ENCODE results near the gene LIMA1. TPM values are rescaled to one million over a fixed set of nuclear protein-coding genes. Genes with fewer than 3 reads are reported as not detected.

LIMA1 gene
- total RNA-seq, 1 donor from 2014 or later = 17.1 TPM

GRCh38 chr12:50132505-50133135 lies 150.7 kb downstream of the LIMA1 start:
- peaks cover 66% of the 10 kb centered on the region for H3K36me3 ChIP-seq
- peak; percentile 50 for TF ChIP-seq CTCF (IDR thresholded peaks at IDR 0.05; ENCODE audit: borderline replicate concordance)
- no peaks in the 10 kb centered on the region for H3K27me3 ChIP-seq (ENCODE audit: low read depth)
- H3K4me1 ChIP-seq = peaks cover 47% of the 10 kb centered on the region
- intact Hi-C loops (cut with micrococcal nuclease) = no loop called here
- H3K9me3 ChIP-seq (replicated peaks) = no peaks in the 10 kb centered on the region
- H3K27ac ChIP-seq (replicated peaks) = no peak overlapping the region
- DNase-seq = no peak
- no peak overlapping the region for H3K4me3 ChIP-seq

GRCh38 chr12:50129290-50129689 lies 154.0 kb downstream of the LIMA1 start:
- intact Hi-C loops (cut with micrococcal nuclease) = no loop called here
- no peak for TF ChIP-seq CTCF (IDR thresholded peaks at IDR 0.05; ENCODE audit: borderline replicate concordance)
- Histone ChIP-seq H3K4me3 (no peak overlapping the region), H3K4me1 (peaks cover 66% of the 10 kb centered on the region), H3K27ac (replicated peaks) (no peak overlapping the region), H3K36me3 (peaks cover 67% of the 10 kb centered on the region), H3K27me3 (ENCODE audit: low read depth) (no peaks in the 10 kb centered on the region), H3K9me3 (replicated peaks) (no peaks in the 10 kb centered on the region)
- no peak for DNase-seq

DNA sequence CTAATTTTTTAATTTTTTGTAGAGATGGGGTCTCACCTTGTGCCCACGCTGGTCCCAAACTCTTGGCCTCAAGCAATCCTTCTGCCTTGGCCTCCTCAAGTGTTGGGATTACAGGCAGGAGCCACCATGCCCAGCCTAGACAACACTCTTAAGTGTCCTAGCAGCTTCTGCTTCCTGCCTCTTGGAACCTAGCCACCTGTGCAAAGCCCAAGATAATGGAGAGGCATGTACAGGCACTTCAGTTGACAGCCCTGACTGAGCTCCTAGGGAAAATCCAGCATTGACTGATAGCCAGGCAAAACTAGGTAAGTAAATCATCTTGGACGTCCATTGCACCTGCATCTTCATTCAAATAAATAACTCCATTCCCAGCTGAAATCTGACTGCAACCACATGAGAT lies 155.8 kb downstream of the LIMA1 start:
- peaks cover 67% of the 10 kb centered on the region for H3K4me1 ChIP-seq

More for the DNA sequence above, 155.8 kb downstream of the LIMA1 start:
- Histone ChIP-seq H3K27ac (replicated peaks) (peak overlapping the region; percentile 16), H3K9me3 (replicated peaks) (no peaks in the 10 kb centered on the region), H3K27me3 (ENCODE audit: low read depth) (no peaks in the 10 kb centered on the region), H3K36me3 (peaks cover 64% of the 10 kb centered on the region), H3K4me3 (no peak overlapping the region)
- intact Hi-C loops (cut with micrococcal nuclease) = no loop called here
- no peak for DNase-seq
- TF ChIP-seq CTCF (IDR thresholded peaks at IDR 0.05; ENCODE audit: borderline replicate concordance) = no peak

Small RNA genes lying within 50 kb of the gene (microRNA-seq; reads per million reads assigned to microRNA genes)
- gene MIR1293 = not detected

Other genes with a start within 250 kb of the LIMA1 start
- gene ASIC1, start 225.9 kb downstream of the LIMA1 start, total RNA-seq = 0.96 TPM
- gene SMARCD1, start 198.2 kb downstream of the LIMA1 start, total RNA-seq = 15.4 TPM
- 9.0 TPM for gene GPD1, start 179.5 kb downstream of the LIMA1 start, total RNA-seq
- 195 TPM for gene COX14, start 171.3 kb downstream of the LIMA1 start, total RNA-seq
- gene CERS5, start 116.2 kb downstream of the LIMA1 start, total RNA-seq = 7.6 TPM
- gene FAM186A, start 113.1 kb upstream of the LIMA1 start, total RNA-seq = not detected
- gene LARP4, start 117.4 kb upstream of the LIMA1 start, total RNA-seq = 69.0 TPM
- gene DIP2B, start 221.5 kb upstream of the LIMA1 start, total RNA-seq = 13.2 TPM